Right lobe of liver (tissue), 6 donors: ENCODE data around the gene NTNG2. TPM values are rescaled to one million over a fixed set of nuclear protein-coding genes. Genes with fewer than 3 reads are reported as not detected.

ENCODE experiments used
- ATAC-seq, 4 donors: fragments of 200-7000 bp; cut with Tn5 transposase; one replicate each; pipeline ENCODE4 v1.9.1; 2020; ENCODE audit warnings: mild to moderate bottlenecking in 4 of 4, moderate library complexity in 4 of 4
- DNase-seq, 3 donors: peaks; one replicate each; pipeline ENCODE4 v3.0.0-alpha.2; 2020
- H3K27ac ChIP-seq, 3 donors: fragments of 200-600 bp; one replicate each; pipeline ENCODE4 v1.8.0; 2022
- H3K27me3 ChIP-seq, 2 donors: fragments of 200-600 bp; one replicate each; pipeline ENCODE4 v1.8.0; 2022
- H3K36me3 ChIP-seq, 4 donors: fragments of 200-600 bp; sonication (generic) in 1 of 4; one replicate each; pipeline versions ENCODE4 v1.5.1 to v1.8.0; 2017 to 2022; ENCODE audit warnings: control low read depth in 1 of 4
- H3K4me1 ChIP-seq, 4 donors: fragments of 200-600 bp; sonication (generic) in 1 of 4; one replicate each; pipeline versions ENCODE4 v1.5.1 to v1.8.0; 2017 to 2022; ENCODE audit warnings: control low read depth in 1 of 4
- H3K4me3 ChIP-seq, 3 donors: fragments of 200-600 bp; one replicate each; pipeline ENCODE4 v1.8.0; 2022
- H3K9me3 ChIP-seq, 4 donors: fragments of 200-600 bp; sonication (generic) in 1 of 4; one replicate each; pipeline versions ENCODE4 v1.5.1 to v1.8.0; 2017 to 2022; ENCODE audit warnings: control low read depth in 1 of 4
- POLR2A ChIP-seq: fragments of 450-650 bp; IDR thresholded peaks from one replicate; pipeline ENCODE4 v1.6.1; 2017; ENCODE audit warnings: antibody characterized with exemption, mild to moderate bottlenecking
- WGBS: methylation state at CpG from one replicate; pipeline ENCODE4 v1.1.6; 2018; ENCODE audit warnings: low coverage, low lambda C conversion rate; ENCODE audit not compliant: insufficient coverage; ENCODE audit errors: missing lambda C conversion rate; 5-methylcytosine and 5-hydroxymethylcytosine counted together
- intact Hi-C, 2 donors: fragments of 100-400 bp; cut with DNase I; formaldehyde crosslinking; loops; one replicate each; pipeline versions ENCODE4 v1.11.2 to v1.14.1; 2022
- total RNA-seq, 6 experiments: library from RNA; depleted of rRNA in 2 of 6; stranded (reverse); fragments of >200 nt in 2 of 6; fragmentation: NEBNext Ultra II Directional in 3 of 6; extraction: Animal tissue kit (Norgen Biotek cat#: 25700) in 3 of 6; gene quantifications; one replicate each; pipeline versions ENCODE4 v1.1.0 to v1.2.4, GENCODE V29; 2016 to 2023
- TF ChIP-seq, protein P1 (sequence below), 4 donors: fragments of 200-600 bp in 3 of 4; fragments of 450-650 bp in 1 of 4; IDR thresholded peaks; one replicate each; pipeline versions ENCODE4 v1.5.1 to v1.8.0; 2016 to 2022; ENCODE audit warnings: antibody characterized with exemption in 4 of 4, mild to moderate bottlenecking in 2 of 4
- donor health status: DM: no; HTN: yes; CAD: no.
- donor health status: DM: no; HTN: no; CAD: no.
- donor health status: DM: no; HTN: no; CAD: no.
- donor health status: DM: no; HTN: yes; CAD: no.
- donor health status: DM: no; HTN: yes; CAD: no.

The NTNG2 gene
- total RNA-seq, 6 experiments from 2014 or later: 0.12 to 1.6 (median 0.24) TPM

DNA sequence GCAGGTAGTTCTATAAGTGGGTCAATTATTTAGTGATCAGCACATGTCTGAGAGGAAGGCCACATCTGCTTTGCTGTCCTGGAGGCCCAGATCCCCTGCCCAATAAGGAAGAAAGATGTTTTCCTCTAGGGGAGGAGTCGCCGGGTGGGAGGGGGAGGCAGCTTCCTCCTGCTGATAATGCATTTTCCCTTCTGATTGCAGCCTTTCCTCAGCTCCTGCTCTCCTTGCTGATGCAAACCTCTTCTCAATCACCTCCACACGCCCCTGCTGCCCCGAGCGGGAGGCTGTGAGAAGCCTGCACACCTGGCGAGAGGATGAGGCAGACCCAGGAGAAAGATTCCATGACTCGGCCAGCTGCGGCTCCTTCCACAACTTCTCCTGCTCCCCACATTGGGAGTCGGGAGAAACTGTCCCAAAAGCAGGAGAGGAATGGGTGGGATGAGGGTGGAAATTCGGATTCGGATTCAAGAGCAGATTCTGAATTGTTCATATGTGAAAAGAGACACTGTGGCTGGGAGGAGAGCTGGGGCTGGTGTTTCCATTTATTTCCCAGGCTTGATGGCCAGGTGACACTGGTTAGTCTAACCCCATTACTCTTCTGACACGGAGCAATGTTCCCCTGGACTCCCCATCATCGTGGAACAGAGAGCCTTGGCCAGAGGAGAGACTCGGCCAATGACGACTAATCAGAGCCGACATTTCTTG lies 6.8 kb upstream of the NTNG2 start:
- Histone ChIP-seq H3K36me3 (no peaks in the 10 kb centered on the region), H3K4me3 (no peak overlapping the region), H3K9me3 (no peaks in the 10 kb centered on the region), H3K27me3 (no peaks in the 10 kb centered on the region), H3K4me1 (no peaks in the 10 kb centered on the region), H3K27ac (no peak overlapping the region)
- intact Hi-C loops: no loop called here
- 39% methylated on average over 15 of the region's 16 CpGs for WGBS
- no peak for DNase-seq
- TF ChIP-seq, protein P1, sequence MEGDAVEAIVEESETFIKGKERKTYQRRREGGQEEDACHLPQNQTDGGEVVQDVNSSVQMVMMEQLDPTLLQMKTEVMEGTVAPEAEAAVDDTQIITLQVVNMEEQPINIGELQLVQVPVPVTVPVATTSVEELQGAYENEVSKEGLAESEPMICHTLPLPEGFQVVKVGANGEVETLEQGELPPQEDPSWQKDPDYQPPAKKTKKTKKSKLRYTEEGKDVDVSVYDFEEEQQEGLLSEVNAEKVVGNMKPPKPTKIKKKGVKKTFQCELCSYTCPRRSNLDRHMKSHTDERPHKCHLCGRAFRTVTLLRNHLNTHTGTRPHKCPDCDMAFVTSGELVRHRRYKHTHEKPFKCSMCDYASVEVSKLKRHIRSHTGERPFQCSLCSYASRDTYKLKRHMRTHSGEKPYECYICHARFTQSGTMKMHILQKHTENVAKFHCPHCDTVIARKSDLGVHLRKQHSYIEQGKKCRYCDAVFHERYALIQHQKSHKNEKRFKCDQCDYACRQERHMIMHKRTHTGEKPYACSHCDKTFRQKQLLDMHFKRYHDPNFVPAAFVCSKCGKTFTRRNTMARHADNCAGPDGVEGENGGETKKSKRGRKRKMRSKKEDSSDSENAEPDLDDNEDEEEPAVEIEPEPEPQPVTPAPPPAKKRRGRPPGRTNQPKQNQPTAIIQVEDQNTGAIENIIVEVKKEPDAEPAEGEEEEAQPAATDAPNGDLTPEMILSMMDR (IDR thresholded peaks at IDR 0.05): no peak
- no peak for TF ChIP-seq POLR2A
- no peak for ATAC-seq

DNA sequence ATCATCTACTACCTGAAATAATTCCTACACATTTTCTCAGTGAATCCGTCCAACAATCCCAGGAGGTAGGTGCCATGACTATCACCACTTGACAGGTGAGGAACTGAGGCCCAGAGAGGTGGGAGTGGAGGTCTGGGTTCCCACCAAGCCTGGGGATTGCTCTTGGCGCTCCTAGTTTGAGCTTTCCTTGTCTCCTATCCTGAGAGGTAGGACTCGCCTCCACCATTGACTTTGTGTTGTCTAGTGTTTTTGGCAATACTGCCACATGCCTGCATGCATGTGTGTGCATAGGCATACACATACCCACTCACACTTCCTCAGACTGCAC lies 6.3 kb upstream of the NTNG2 start:
- 50% methylated on average over 1 of the region's 3 CpGs for WGBS
- TF ChIP-seq, protein P1 (IDR thresholded peaks at IDR 0.05): no peak
- TF ChIP-seq POLR2A: no peak
- ATAC-seq: no peak
- no peak overlapping the region for H3K4me3 ChIP-seq
- H3K4me1 ChIP-seq: no peaks in the 10 kb centered on the region
- intact Hi-C loops: no loop called here
- H3K27me3 ChIP-seq: no peaks in the 10 kb centered on the region
- no peak overlapping the region for H3K27ac ChIP-seq
- no peaks in the 10 kb centered on the region for H3K9me3 ChIP-seq
- DNase-seq: no peak
- H3K36me3 ChIP-seq: no peaks in the 10 kb centered on the region

DNA sequence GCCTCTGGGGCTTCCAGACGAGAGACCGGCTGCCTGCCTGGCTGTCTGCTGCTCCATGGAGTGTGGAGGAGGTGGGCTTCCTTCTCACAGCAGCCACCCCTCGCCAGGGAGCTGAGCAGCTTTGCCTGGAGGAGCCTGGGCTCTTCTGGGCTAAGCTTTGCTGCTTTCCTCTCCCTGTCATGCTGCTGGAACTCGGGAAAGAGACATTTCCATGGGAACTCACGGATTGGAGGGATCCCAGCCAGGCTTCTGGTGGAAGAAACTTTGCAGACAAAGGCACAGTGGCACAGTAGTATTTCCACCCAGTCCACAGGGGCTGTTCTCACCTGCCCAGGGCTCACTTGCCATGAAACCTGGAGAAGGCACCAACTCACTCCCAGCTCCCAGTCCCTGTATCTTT lies 5.6 kb upstream of the NTNG2 start:
- intact Hi-C loops: no loop called here
- Histone ChIP-seq H3K27me3 (peaks cover 0 to 2% of the 10 kb centered on the region in 2 donors), H3K36me3 (no peaks in the 10 kb centered on the region), H3K27ac (no peak overlapping the region), H3K9me3 (no peaks in the 10 kb centered on the region), H3K4me3 (no peak overlapping the region), H3K4me1 (peaks cover 0 to 1% (median 0%) of the 10 kb centered on the region in 4 donors)
- WGBS: no CpG with 5 or more reads among the region's 5 CpGs
- DNase-seq: no peak
- TF ChIP-seq, protein P1 (IDR thresholded peaks at IDR 0.05): no peak
- no peak for TF ChIP-seq POLR2A
- ATAC-seq: no peak

DNA sequence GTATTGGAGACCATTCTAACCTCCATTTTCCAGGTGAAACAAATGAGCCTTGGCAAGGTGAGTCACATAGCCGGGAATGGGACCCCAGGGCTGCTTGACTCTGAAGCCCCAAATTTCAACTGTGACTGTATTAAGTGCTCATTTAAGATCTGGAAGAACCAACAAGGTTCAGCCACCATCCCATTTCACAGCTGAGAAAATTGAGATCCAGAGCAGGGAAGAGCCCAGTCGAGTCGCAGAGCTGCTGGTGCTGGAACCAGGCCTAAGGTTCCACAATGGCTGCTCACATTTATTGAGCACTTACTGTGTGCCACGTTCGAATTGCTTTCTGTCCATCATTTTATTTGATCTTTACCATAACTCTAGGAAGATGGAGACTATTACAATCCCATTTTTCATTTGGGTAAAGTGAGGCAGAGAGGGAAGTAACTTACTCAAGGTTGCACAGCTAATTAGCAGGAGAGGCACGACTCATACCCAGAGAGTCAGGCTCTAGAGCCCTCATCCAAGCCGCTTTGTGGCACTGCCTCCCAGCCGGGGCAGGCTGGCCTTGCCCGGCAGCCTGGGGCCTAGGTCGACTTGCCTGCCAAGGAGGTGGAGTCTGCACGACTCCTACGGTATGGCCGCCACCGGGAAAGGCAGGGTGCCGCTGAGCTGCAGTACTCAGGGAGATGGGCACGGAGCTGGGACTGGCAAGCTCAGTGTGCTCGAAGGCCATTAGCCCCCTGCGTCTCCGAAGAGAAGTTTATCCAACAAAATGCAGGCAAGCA lies 4.3 kb upstream of the NTNG2 start:
- no peak for DNase-seq
- intact Hi-C loops: no loop called here
- 48% methylated on average over 10 of the region's 19 CpGs for WGBS
- Histone ChIP-seq H3K27me3 (peaks cover 0 to 6% of the 10 kb centered on the region in 2 donors), H3K27ac (no peak overlapping the region), H3K4me1 (peaks cover 0 to 3% (median 0%) of the 10 kb centered on the region in 4 donors), H3K36me3 (no peaks in the 10 kb centered on the region), H3K4me3 (no peak overlapping the region), H3K9me3 (no peaks in the 10 kb centered on the region)
- TF ChIP-seq POLR2A: no peak
- TF ChIP-seq, protein P1 (IDR thresholded peaks at IDR 0.05): no peak
- no peak for ATAC-seq
